NOMO-1 treated with DMSO at 0.1 percent for 48 hours (cell line): ENCODE data around the gene CIDEB.
"Not testable (repeated sequence)": the region's sequence is repeated elsewhere in the genome, so short reads cannot be mapped to it uniquely, and the experiment has no call there.

ENCODE experiments used
- DNase-seq: peaks from one replicate; lab custom pipeline; 2025; ENCODE audit not compliant: unreplicated experiment; lab: John Stamatoyannopoulos, UW

The CIDEB gene

DNA sequence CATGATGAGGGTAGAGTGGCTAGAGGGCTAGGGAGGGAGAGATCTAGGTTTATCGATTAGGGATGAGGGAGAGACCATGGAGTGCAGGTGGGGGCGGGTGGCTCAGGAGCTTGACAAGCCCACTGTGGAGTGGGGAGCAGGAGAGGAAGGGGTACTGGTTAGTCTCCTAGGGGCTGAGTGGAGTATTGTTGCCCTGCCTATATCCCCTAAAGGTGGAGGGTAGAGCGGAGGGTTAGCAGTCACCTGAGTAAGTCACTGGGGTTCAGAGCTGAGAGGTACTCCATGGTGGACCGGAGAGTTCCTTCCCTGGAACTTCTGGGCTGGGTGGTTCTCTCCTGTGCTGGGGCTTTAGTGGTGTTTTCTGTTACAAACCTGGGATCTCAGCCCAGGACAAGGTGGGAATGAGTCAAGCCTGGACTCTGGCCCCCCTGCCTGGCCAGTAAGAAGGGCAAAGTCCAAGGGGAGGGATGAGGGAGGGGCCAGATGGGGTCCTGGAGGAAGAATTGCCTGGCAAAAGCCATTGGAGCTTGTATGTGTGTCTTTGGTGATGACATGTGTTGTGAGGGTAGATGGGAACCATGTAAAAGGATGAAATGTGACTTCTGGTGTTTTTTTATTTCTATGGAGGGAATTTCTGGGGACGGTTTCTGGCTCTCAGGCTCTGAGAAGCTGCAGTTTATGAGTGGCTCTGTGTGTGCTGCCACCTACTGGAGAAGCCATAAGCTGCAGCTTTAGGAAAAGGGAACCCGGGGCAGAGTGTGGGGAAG lies at the start of gene CIDEB:
Gene CIDEB (minus strand): TSS at position 403 of the 767 bp plus-strand sequence. CDS start 119 bp downstream, at position 284.
- DNase-seq = peak; percentile 46

GRCh38 chr14:24356208-24356607 lies 48.4 kb upstream of the CIDEB start:
- DNase-seq = no peak

DNA sequence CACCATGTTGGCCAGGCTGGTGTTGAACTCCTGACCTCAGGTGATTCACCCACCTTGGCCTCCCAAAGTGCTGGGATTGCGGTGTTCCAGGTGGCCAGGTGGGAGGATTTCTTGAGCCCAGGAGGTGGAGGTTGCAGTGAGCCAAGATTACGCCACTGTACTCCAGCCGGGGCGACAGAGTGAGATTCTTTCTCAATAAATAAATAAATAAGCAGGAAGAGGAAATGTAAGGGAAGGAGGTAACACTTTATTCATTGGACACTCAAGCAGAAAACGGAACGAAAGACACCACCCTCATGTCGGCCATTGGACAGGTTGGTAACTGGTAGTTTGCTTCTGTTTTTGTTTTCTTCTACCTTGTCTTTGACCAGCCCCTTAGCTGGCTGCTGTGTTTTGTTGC lies 47.2 kb upstream of the CIDEB start:
- peak; percentile 10 for DNase-seq

DNA sequence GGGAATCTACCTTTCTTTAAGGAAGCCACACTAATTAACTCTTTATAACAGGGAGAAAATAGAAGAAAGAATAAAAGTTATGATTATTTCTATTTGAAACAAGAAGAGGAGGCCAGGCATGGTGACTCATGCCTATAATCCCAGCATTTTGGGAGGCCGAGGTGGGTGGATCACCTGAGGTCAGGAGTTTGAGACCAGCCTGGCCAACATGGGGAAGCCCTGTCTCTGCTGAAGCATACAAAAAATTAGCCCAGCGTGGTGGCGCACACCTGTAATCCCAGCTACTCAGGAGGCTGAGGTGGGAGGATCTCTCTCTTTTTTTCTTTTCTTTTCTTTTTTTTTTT lies 46.7 kb upstream of the CIDEB start:
- not testable (repeated sequence) for DNase-seq

- no peak for DNase-seq
Observed at GRCh38 chr14:24353559-24354481, 46.0 kb upstream of the CIDEB start.

DNA sequence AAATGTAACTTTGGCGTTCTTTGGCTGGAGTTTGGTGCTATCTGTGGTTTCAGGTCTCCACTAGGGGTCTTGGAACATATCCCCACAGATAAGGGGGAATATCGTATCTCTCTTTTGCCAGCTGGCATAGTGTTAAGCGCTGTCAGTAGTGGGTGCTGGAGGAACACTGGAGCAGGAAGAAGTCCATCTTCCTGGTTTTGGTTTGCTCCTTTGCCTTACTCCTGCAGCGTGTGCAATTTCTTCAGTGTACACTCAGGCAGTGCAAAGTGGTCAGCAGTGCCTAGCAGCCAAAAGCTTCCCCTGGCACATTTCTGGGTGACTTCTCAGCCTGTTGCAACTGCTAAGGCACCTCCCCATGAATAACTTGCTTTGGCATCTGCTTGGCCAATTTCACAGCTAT lies 43.7 kb upstream of the CIDEB start:
- no peak for DNase-seq

DNA sequence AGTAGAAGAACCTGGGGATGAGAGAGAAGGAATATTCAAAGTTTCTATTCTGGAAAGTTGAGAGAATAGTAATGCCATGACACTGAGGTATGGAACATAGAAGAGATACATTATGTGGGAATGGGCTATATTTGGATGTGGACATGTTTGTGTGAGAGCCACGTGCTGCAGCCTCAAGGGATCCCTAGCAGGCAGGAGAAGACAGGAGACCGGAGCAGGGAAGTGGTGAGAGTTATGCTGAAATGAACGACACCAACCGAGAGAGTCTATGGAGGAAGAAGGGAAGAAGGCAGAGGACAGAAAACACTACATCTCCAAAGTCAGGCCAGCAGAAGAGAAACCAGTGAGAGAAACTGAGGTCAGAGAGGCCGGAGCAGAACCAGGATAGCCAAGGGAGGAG lies 42.0 kb upstream of the CIDEB start:
- DNase-seq = no peak

- DNase-seq = no peak
Observed at GRCh38 chr14:24348186-24348585, 40.4 kb upstream of the CIDEB start.

DNA sequence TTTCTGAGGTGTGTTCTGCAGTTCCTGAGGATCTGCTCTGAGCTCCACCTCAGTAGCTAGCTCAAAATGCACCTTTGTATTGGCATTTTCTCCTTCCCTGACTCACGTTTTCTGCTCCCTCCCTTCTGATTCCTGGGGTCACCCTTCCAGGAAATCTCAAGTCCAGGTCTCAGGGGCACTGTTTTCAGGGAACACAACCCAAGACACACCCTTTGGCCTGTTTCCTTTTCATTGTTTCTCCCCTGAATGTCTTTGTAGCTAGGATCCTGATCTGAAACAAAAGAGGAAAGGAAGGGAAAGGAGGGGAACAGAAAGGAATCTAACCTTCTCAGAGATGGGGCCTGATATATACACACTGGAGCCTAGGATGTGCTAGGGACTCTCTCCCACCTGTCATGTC lies 39.4 kb upstream of the CIDEB start:
- DNase-seq = no peak

GRCh38 chr14:24343795-24344660 lies 36.3 kb upstream of the CIDEB start:
- peak; percentile 25 for DNase-seq

DNA sequence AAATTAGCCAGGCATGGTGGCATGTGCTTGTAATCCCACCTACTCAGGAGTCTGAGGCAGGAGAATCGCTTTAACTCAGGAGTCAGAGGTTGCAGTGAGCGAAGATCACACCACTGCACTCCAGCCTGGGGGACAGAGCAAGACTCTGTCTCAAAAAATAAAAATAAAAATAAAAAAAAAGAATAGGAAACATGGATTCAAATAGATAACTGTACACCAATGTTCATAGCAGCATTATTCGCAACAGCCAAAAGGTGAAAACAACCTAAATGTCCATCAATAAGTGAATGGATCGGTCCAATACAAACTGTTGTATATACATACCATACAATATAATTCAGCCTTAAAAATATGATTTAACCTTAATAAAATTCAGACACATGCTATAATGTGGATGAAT lies 35.1 kb upstream of the CIDEB start:
- no peak for DNase-seq

- no peak for DNase-seq
Observed at GRCh38 chr14:24340606-24341005, 32.8 kb upstream of the CIDEB start.

GRCh38 chr14:24339284-24340151 lies 31.7 kb upstream of the CIDEB start, which contains the start of gene RIPK3:
Gene RIPK3 (minus strand): TSS chr14:24339991. CDS start chr14:24339826, 165 bp downstream.
- peak; percentile 70 for DNase-seq

GRCh38 chr14:24338843-24339242 lies 31.1 kb upstream of the CIDEB start:
- DNase-seq = no peak

DNA sequence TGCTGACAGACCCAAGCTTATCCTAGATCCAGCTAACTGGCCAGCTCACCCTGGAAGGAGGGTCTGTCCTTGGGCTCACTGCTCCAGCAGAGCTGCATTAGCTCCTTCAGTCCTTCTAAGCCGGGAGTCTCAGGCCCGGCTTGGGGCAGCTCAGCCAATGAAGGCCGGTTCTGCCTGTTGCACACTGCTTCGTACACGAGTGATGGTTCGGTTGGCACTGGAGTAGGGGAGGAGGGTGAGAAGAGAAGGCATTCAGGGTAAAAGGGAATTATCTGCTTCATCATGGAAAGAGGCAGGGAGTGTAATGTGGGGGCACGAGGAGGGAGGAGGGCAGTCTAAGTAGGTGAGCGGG lies 30.0 kb upstream of the CIDEB start:
- no peak for DNase-seq

DNA sequence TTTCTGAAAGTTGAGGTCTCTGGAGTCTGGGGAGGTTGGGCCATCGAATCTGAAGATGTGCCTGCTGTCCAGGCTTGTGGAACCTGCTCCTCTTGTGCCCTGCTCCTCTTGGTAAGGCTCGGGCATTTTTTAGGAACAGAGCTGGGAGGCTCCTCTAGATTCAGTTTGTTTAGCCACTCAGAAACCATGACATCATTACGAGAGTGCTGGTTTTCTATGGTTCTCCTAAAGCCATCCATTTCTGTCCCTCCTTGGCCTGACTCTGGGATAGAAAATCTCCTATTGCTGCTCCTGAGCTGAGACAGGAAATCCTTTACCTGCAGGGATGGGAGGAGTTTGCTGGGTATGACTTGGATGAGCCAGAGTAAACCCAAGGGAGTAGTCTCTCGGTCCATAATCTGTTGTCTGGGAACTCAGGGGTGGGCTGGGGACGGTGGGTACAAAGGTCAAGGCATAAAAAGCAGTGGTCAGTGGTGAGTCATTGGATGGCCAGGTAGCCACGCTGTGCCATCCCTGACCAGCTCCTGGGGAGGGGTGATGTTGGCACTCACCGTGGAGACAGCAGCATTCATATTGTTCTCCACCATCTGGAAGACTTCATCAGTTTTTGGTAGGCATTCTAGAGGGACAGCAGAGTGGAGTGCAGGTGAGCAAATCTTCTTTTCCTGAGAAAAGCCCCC lies 29.5 kb upstream of the CIDEB start:
- DNase-seq = no peak

- DNase-seq = peak; percentile 46
Observed at GRCh38 chr14:24335461-24336171, 27.8 kb upstream of the CIDEB start.

- DNase-seq = no peak
Observed at GRCh38 chr14:24334431-24335291, 26.9 kb upstream of the CIDEB start, which contains the start of gene ADCY4. Gene ADCY4 (minus strand): TSS chr14:24335071. CDS start chr14:24334652, 419 bp downstream.
